Measurements from ENCODE around the gene ACOT8.
"Not testable (repeated sequence)": the region's sequence is repeated elsewhere in the genome, so short reads cannot be mapped to it uniquely, and the experiment has no call there.

ACOT8 gene

DNA sequence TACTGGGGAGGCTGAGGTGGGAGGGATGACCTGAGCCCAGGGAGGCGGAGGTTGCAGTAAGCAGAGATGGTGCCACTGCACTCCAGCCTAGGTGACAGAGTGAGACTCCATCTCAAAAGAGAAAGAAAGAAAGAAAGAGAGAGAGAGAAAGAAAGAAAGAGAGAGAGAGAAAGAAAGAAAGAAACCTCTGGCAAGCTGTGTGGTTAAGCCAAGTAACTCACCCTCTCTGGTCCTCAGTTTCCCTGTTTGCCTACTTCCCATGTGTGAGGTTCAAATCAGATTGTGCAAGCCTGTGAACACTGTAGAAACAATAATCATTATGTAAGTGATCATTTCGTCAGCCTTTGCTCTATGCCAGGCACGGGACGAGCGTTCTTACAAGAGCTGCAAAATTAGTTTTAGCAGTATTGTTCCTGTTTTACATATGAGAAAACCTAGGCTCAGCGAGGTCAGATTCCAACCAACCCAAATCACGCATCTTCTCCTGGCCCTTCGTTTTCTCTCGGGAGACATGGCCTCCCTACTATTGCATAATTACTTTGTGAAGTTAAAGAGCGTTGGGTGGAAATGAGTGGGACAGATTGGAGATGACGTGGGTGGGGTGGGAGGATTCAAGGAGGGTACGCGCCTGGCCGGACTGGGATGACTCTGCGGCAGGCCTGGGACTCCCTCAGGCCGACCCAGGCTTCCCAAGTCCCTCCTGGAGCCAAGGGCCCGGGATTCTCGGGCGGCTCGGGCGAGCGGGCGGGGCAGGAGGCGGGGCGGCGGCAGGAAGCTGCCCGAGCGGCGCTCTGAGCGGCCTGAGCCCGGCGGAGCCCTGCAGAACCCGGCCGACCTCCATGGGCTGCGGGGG is 23.9 kb downstream of the ACOT8 start, which contains the start of gene SNX21:
TSS of gene SNX21 (plus strand) at position 770 of the 853 bp plus-strand sequence. CDS start 121 bp downstream, outside the sequence.
- Mint-ChIP-seq H3K36me3 (ENCODE audit: low read depth) (peaks cover 6% of the 10 kb centered on the region), H3K9me3 (no peaks in the 10 kb centered on the region), H3K4me1 (peaks cover 44% of the 10 kb centered on the region), H3K27ac (peak within 1 kb of the TSS; percentile 89 to 96 (median 95)), H3K4me3 (peak within 1 kb of the TSS; percentile 86 to 88 (median 86)), H3K27me3 (ENCODE audit: low read depth) (no peaks in the 10 kb centered on the region)
- TF ChIP-seq, protein P1, sequence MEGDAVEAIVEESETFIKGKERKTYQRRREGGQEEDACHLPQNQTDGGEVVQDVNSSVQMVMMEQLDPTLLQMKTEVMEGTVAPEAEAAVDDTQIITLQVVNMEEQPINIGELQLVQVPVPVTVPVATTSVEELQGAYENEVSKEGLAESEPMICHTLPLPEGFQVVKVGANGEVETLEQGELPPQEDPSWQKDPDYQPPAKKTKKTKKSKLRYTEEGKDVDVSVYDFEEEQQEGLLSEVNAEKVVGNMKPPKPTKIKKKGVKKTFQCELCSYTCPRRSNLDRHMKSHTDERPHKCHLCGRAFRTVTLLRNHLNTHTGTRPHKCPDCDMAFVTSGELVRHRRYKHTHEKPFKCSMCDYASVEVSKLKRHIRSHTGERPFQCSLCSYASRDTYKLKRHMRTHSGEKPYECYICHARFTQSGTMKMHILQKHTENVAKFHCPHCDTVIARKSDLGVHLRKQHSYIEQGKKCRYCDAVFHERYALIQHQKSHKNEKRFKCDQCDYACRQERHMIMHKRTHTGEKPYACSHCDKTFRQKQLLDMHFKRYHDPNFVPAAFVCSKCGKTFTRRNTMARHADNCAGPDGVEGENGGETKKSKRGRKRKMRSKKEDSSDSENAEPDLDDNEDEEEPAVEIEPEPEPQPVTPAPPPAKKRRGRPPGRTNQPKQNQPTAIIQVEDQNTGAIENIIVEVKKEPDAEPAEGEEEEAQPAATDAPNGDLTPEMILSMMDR (IDR thresholded peaks at IDR 0.05; ENCODE audit: unreplicated experiment in 3 of 3), result no peak

DNA sequence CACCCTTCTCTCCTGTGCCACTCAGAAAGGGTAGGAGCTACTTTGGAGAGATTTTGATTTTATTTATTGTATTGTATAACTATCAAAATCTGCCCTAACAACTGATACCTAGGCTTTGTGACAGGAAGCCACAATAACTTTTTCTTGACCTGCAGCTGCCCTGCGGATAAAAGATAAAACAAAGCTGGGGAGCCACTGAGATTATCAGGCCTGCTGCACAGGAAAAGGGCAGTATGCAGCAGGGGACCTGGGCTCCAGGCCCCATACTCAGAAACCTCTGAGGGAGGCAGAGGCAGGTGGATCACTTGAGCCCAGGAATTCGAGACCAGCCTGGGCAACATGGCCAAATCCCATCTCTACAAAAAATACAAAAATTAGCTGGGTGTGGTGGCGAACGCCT is 24.6 kb downstream of the ACOT8 start:
- TF ChIP-seq, protein P1 (IDR thresholded peaks at IDR 0.05; ENCODE audit: unreplicated experiment in 3 of 3), result no peak
- peaks cover 50% of the 10 kb centered on the region for H3K4me1 Mint-ChIP-seq
- peaks cover 6% of the 10 kb centered on the region for H3K36me3 Mint-ChIP-seq (ENCODE audit: low read depth)
- H3K27me3 Mint-ChIP-seq (ENCODE audit: low read depth), result peaks cover 2% of the 10 kb centered on the region
- H3K4me3 Mint-ChIP-seq, result peak overlapping the region; percentile 84 to 88 (median 86)
- H3K27ac Mint-ChIP-seq, result peak overlapping the region; percentile 89 to 96 (median 95)
- no peaks in the 10 kb centered on the region for H3K9me3 Mint-ChIP-seq

DNA sequence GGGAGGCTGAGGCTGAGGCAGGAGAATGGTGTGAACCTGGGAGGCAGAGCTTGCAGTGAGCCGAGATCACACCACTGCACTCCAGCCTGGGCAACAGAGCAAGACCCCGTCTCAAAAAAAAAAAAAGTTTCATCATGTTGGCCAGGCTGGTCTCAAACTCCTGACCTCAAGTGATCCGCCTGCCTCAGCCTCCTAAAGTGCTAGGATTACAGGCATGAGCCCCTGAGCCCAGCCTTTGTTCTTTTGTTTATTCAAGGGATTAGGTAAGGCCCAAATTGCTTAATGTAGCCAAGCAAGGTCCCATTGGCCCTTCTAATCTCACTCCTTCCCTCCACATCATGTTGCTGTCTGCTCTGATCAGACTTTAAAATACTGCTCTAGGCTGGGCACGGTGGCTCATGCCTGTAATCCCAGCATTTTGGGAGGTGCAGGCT is 27.5 kb downstream of the ACOT8 start:
- Mint-ChIP-seq H3K4me1 (peaks cover 49% of the 10 kb centered on the region), H3K27me3 (ENCODE audit: low read depth) (peaks cover 20% of the 10 kb centered on the region)
- H3K9me3 Mint-ChIP-seq; H3K27ac Mint-ChIP-seq; H3K36me3 Mint-ChIP-seq (ENCODE audit: low read depth); H3K4me3 Mint-ChIP-seq: not testable (repeated sequence)

DNA sequence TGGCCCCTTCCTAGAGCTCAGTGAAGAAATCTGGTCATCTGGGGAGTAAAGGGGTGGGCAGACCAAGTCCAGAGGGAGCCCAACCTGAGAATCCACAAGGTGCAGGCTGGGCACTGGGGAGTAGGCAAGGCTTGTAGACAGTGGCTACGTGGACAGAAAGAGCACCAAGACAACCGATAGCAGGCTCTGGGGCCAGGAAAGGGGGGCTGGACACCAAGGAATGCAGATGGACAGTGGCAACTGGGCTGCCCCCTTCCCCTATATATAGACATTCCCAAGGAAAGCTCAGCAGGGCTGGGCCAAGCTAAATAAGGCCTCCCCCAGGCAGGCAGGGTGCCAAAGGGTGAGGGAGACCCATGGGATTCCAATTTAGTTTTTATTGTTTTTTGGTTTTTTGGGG is 28.6 kb downstream of the ACOT8 start:
- H3K27me3 Mint-ChIP-seq (ENCODE audit: low read depth), result peaks cover 28% of the 10 kb centered on the region
- H3K27ac Mint-ChIP-seq, result peak overlapping the region; percentile 89 to 98 (median 94)
- TF ChIP-seq, protein P1 (IDR thresholded peaks at IDR 0.05; ENCODE audit: unreplicated experiment in 3 of 3), result no peak
- H3K36me3 Mint-ChIP-seq (ENCODE audit: low read depth), result no peaks in the 10 kb centered on the region
- peaks cover 55% of the 10 kb centered on the region for H3K4me1 Mint-ChIP-seq
- no peaks in the 10 kb centered on the region for H3K9me3 Mint-ChIP-seq
- peak overlapping the region in 2 of 3 experiments; percentile 44 to 89 for H3K4me3 Mint-ChIP-seq

DNA sequence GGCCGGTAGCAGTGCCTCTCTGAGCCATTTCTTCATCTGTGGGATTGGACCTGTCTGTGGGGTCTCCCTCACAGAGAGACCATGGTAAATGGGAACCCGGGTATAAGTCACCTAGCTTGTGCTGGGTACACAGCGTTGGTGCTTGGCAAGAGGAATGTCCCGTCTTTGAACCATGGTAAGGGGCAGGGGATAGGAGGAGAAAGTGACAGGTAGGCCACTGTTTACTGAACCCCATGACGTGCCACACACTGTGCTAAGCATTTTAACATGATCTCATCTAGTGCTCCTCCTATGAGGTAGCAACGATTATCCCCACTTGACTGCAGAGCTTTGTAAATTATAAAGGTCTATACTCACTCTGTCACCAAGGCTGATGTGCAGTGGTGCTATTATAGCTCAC is 29.5 kb downstream of the ACOT8 start:
- Mint-ChIP-seq H3K4me3 (peak overlapping the region in 2 of 3 experiments; percentile 86 to 89), H3K27me3 (ENCODE audit: low read depth) (peaks cover 35% of the 10 kb centered on the region), H3K9me3 (no peaks in the 10 kb centered on the region), H3K36me3 (ENCODE audit: low read depth) (no peaks in the 10 kb centered on the region), H3K27ac (peak overlapping the region; percentile 89 to 98 (median 94)), H3K4me1 (peaks cover 54% of the 10 kb centered on the region)
- TF ChIP-seq, protein P1 (IDR thresholded peaks at IDR 0.05; ENCODE audit: unreplicated experiment in 3 of 3), result no peak

DNA sequence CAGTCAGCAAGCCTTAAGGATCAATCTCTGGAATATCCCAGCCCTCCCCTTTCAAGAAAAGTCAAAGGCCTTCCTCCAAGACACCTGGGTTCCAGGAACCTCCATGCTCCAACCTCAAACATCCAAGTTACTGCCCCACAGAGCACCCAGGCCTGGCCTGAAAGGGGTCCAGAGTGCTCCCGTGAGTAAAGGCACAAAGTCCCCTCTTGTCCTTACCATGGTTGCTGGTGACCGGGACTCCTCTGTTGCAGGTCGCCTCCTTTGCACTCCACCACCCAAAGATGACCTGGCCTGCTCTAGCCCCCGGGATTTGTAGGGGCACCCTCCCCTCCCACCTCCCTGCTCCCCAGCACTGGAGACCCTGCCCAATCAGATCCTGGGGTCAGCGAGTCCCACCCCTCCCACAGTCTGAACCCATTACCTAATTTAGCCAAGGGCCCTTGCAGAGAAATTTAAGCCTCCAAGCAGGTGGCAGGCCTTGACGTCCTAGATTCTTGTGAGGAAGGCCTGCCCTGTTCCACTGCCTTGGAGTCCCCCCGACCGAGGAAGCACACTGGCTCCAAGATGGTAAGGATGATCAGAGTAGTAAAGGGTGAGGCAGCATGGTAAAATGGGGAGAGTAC is 30.1 kb downstream of the ACOT8 start, which contains the start of gene TNNC2:
TSS of gene TNNC2 (minus strand) at position 283 of the 623 bp plus-strand sequence. CDS start at position 219, 64 bp downstream.
- Mint-ChIP-seq H3K4me1 (peaks cover 59% of the 10 kb centered on the region), H3K27ac (peak within 1 kb of the TSS; percentile 89 to 98 (median 94)), H3K27me3 (ENCODE audit: low read depth) (peaks cover 39% of the 10 kb centered on the region), H3K4me3 (peak within 1 kb of the TSS; percentile 62 to 89 (median 86)), H3K9me3 (no peaks in the 10 kb centered on the region), H3K36me3 (ENCODE audit: low read depth) (no peaks in the 10 kb centered on the region)
- TF ChIP-seq, protein P1 (IDR thresholded peaks at IDR 0.05; ENCODE audit: unreplicated experiment in 3 of 3), result no peak

All from nephron (organoid).